NCI-H2081 treated with DMSO at 0.1 percent for 48 hours (cell line): ENCODE data around the gene MED15.
"Not testable (repeated sequence)": the region's sequence is repeated elsewhere in the genome, so short reads cannot be mapped to it uniquely, and the experiment has no call there.

Source experiments
- DNase-seq: peaks from one replicate; lab custom pipeline; 2025; lab: John Stamatoyannopoulos, UW

MED15 gene

GRCh38 chr22:20532256-20532993, 25.0 kb downstream of the MED15 start:
- DNase-seq: no peak

- no peak for DNase-seq
Observed at GRCh38 chr22:20533095-20533878, 25.9 kb downstream of the MED15 start.

GRCh38 chr22:20533879-20534265, 26.5 kb downstream of the MED15 start:
- DNase-seq: no peak

DNA sequence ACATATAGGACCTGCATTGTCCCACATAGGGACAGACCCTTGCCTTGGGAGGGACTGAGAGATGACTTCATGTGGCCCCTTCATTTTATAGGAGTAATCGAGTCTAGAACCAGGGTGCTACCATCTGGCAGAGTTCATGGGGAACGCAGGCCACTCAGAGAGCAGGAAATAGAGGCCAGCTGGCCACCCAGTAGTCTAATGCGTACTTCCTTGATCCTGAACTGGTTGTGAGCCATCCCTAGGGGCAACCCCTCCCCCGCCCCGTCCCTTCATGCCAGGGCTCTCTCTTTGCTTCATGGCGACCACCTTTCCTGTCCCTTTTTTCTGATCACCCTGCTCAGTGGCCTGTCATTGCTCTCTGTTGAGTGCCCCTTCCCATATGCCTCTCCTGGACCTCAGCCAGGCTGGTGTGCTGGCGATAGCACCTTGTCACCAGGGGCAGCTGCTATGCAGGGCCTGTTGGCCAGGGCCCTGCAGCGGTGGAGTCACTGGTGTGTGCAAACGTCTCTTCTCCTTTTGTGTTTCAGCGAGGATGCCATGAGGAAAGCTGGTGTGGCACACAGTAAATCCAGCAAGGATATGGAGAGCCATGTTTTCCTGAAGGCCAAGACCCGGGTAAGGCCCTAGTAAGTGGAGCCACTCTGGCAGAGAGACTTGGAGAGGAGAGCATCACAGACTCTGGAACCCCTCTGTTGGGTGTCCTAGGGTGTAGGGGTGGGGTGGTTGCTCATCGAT, 29.3 kb downstream of the MED15 start:
- DNase-seq: no peak

- no peak for DNase-seq
Observed at GRCh38 chr22:20537325-20537756, 29.9 kb downstream of the MED15 start.

DNA sequence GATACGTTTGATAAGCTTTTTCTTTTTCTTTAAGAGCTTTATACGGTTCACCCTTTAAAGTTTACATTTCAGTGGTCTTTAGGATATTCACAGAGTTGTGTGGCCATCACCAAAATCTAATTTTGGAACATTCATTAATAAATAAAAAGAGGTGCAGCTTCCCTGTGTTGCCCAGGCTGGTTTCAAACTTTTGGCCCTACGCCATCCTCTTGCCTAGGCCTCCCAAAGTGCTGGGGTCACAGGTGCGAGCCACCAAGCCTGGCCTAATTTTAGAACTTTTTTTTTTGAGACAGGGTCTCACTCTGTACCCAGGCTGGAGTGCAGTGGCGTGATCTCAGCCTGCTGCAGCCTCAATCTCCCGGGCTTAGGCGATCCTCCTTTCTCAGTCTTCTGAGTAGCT, 30.6 kb downstream of the MED15 start:
- no peak for DNase-seq

- DNase-seq: not testable (repeated sequence)
Observed at GRCh38 chr22:20538875-20539274, 31.5 kb downstream of the MED15 start.

DNA sequence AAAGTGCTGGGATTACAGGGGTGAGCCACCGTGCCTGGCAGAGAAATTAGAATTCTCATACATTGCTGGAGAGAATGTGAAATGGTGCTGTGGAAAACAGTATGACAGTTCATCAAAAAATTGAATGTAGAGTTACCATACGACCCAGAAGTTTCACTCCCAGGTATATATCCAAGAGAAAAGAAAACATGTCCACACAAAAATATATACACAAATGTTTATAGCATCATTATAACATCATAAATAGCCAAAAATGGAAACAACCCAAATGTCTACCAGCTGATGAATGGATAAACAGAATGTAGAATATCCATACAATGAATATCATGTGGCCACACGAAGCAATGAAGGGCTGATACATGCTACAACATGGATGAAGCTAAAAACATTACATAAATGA, 34.6 kb downstream of the MED15 start:
- DNase-seq: no peak

DNA sequence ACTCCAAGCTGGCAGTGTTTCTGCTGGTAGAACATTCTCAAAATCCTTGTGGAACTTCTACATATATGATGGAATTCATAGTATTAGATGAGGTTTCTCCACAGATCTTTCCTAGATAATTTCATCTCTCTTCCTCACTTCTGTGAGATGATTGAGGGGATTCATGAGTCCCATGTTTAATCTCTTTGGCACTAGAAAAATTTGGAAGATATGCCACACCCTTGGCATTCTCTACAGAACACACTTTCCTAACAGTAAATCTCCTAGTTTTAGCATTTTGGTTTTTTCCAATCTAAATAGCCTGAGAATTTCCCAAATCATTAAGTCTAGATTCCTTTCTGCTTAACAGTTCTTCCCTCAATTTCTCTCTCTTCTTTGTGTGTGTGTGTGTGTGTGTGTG, 35.3 kb downstream of the MED15 start:
- no peak for DNase-seq

- DNase-seq: not testable (repeated sequence)
Observed at GRCh38 chr22:20545318-20545634, 37.9 kb downstream of the MED15 start.

DNA sequence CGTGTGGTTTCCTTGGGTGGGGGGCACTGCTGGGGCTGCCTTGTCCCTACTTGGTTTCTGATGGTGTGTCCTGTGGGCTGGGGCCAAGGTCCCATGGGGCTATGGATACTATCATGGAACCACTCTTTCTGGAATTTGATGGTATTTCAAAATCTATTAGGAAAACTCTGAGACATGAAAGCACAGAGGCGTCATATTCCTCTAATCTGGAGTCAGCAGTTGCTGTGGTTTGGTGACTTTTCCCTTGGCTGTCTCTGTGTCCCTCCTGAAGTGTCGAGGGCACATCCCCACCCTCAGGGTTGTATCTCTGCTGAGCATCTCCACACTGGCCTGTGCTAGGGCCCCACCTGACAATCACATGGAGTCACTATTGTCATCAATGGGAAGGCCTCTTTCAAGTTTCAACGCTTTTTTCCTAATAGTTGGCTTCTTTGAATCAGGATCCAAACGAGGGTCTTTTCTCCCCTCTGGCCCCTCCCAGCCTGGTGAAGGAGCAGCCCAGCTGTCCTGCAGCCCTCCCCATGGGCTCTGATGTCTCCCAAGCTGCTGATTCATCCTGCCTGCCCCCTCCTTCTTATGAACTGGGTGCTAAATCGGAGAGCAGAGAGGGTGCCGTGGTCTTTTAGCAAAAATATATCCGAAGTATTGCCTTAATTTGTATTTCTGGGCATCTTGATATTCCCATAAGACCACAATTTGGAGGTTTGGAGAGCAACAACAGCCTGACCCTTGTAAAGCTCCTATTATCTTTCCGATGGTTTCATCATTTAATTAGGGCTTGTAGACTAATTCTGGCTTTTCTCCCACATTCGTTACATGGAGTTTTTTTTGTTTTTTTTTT, 38.5 kb downstream of the MED15 start:
- DNase-seq: no peak

GRCh38 chr22:20546541-20546950, 39.1 kb downstream of the MED15 start:
- DNase-seq: no peak

DNA sequence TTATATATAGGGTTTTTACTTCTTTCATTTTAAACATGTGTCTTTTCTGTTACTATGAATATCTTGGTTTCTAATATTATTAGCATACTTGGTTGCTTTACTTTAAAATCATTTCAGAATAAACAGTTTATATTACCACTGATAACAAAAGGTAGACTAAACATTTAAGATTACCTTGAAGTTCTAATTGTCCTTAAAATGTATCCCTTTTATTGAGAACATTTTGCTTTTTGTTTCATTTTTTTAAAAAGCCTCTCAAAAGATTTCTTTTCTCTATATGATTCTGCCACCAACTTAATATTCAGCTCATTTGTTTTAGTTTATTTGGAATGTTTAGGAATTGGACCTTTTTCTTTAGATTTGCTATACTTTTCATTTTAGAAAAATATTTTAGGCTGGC, 39.6 kb downstream of the MED15 start:
- DNase-seq: no peak

DNA sequence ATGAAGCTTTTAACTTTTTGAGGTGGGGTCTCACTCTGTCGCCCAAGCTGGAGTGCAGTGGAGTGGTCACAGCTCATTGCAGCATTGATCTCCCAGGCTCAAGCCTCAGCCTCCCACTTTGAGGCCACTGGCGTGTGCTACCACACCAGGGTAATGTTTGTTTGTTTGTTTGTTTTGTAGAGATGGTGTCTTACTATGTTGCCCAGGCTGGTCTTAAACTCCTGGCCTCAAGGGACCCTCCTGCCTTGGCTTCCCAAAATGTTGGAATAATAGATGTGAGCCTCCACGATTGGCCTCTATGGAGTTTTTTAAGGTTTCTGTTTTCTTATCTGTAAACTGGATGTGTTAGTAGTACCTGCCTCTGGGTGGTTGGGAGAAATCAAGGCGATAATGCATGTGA, 41.4 kb downstream of the MED15 start:
- no peak for DNase-seq

- DNase-seq: no peak
Observed at GRCh38 chr22:20549232-20549841, 41.9 kb downstream of the MED15 start.

- no peak for DNase-seq
Observed at GRCh38 chr22:20550057-20550817, 42.8 kb downstream of the MED15 start.

- no peak for DNase-seq
Observed at GRCh38 chr22:20550851-20551744, 43.7 kb downstream of the MED15 start.

DNA sequence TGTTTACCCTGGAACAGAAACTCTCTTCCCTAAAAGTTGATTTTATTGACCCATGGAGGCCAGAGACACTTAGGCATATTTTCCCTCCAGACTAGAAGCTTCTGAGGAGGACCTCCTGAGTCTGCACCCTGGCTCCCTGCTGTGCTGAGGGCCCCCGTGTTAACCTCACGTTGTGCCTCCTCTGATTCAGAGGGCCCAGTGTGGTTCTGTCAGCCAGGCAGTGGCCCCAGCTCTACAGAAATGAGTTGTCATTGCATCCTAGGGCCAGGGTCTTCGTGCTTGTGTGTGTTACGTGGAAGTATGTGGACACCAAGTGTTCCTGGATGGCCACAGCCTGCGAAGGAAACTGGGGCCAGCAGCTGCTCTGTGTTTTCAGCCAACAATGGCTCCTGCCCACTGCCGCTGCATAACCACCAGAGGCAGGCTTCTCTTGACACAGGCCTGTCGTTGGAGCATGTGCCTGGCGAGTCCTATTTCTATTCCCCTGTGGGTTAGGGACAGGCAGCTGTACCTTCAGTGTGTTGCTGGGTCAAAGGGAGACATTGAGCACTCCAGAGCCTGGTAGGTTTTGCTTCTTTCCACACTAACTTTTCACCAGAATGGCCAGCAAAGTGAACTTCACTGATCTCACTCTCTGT, 44.5 kb downstream of the MED15 start:
- DNase-seq: no peak
